Measurements from ENCODE around the gene SERPINB6. TPM values are rescaled to one million over a fixed set of nuclear protein-coding genes. Genes with fewer than 3 reads are reported as not detected.
"Not testable (repeated sequence)": the region's sequence is repeated elsewhere in the genome, so short reads cannot be mapped to it uniquely, and the experiment has no call there.

Gene SERPINB6
- total RNA-seq, 2 experiments from 2014 or later, result 55.2 to 56.0 TPM

- ATAC-seq (no peak), DNase-seq (peak; percentile 28)
- Mint-ChIP-seq H3K4me3 (no peak overlapping the region), H3K36me3 (peaks cover 22% of the 10 kb centered on the region), H3K9me3 (ENCODE audit: low read depth) (peaks cover 4% of the 10 kb centered on the region), H3K27me3 (peaks cover 30% of the 10 kb centered on the region), H3K4me1 (peaks cover 32% of the 10 kb centered on the region), H3K27ac (no peak overlapping the region)
- CTCF ChIA-PET, result interaction anchor here (0.6 to 4.2 kb wide), 10 partner anchors 9 to 217 kb away, joined by 3 to 16 read pairs (median 4); no protein-coding TSS in a partner anchor
These were observed 27.8 kb downstream of the SERPINB6 start for GRCh38 chr6:2943564-2943955.

- H3K4me3 Mint-ChIP-seq, result peak overlapping the region; percentile 23
- peaks cover 36% of the 10 kb centered on the region for H3K4me1 Mint-ChIP-seq
- H3K36me3 Mint-ChIP-seq, result peaks cover 26% of the 10 kb centered on the region
- ATAC-seq (no peak), DNase-seq (peak; percentile 36)
- CTCF ChIA-PET, result interaction anchor here (0.6 to 4.2 kb wide), 9 partner anchors 9 to 216 kb away, joined by 3 to 16 read pairs (median 4); no protein-coding TSS in a partner anchor
- H3K27ac Mint-ChIP-seq, result peak overlapping the region; percentile 64
- peaks cover 7% of the 10 kb centered on the region for H3K9me3 Mint-ChIP-seq (ENCODE audit: low read depth)
- peaks cover 30% of the 10 kb centered on the region for H3K27me3 Mint-ChIP-seq
These were observed 28.3 kb downstream of the SERPINB6 start for GRCh38 chr6:2942914-2943563.

GRCh38 chr6:2942116-2942515, 29.3 kb downstream of the SERPINB6 start:
- CTCF ChIA-PET, result interaction anchor here (0.6 to 4.2 kb wide), 5 partner anchors 10 to 96 kb away, joined by 3 to 16 read pairs (median 9); no protein-coding TSS in a partner anchor
- peaks cover 31% of the 10 kb centered on the region for H3K36me3 Mint-ChIP-seq
- not testable (repeated sequence) for H3K27ac Mint-ChIP-seq; H3K4me3 Mint-ChIP-seq; H3K9me3 Mint-ChIP-seq (ENCODE audit: low read depth); ATAC-seq
- DNase-seq, result peak; percentile 37
- H3K4me1 Mint-ChIP-seq, result peaks cover 46% of the 10 kb centered on the region
- peaks cover 30% of the 10 kb centered on the region for H3K27me3 Mint-ChIP-seq

- Mint-ChIP-seq H3K27me3 (peaks cover 30% of the 10 kb centered on the region), H3K4me3 (peak overlapping the region; percentile 9), H3K36me3 (peaks cover 42% of the 10 kb centered on the region), H3K4me1 (peaks cover 56% of the 10 kb centered on the region), H3K9me3 (ENCODE audit: low read depth) (peaks cover 12% of the 10 kb centered on the region), H3K27ac (peak overlapping the region; percentile 99)
- DNase-seq (peak; percentile 44), ATAC-seq (no peak)
- CTCF ChIA-PET, result interaction anchor here (0.9 to 4.2 kb wide), 12 partner anchors 9 to 178 kb away, joined by 3 to 16 read pairs (median 6); partner anchors contain the start of genes SERPINB1 and SERPINB6
These were observed 30.5 kb downstream of the SERPINB6 start for GRCh38 chr6:2940851-2941250.

- peaks cover 12% of the 10 kb centered on the region for H3K9me3 Mint-ChIP-seq (ENCODE audit: low read depth)
- CTCF ChIA-PET, result interaction anchor here (0.9 to 3.0 kb wide), 11 partner anchors 9 to 178 kb away, joined by 3 to 16 read pairs (median 4); partner anchors contain the start of genes SERPINB1 and SERPINB6
- DNase-seq (peak; percentile 92), ATAC-seq (peak; percentile 90)
- H3K36me3 Mint-ChIP-seq, result peaks cover 44% of the 10 kb centered on the region
- peak overlapping the region; percentile 99 for H3K27ac Mint-ChIP-seq
- peaks cover 56% of the 10 kb centered on the region for H3K4me1 Mint-ChIP-seq
- peaks cover 29% of the 10 kb centered on the region for H3K27me3 Mint-ChIP-seq
- peak overlapping the region; percentile 73 for H3K4me3 Mint-ChIP-seq
These were observed 31.1 kb downstream of the SERPINB6 start for GRCh38 chr6:2940010-2940850.

- Mint-ChIP-seq H3K27ac (peak overlapping the region; percentile 99), H3K4me3 (no peak overlapping the region), H3K27me3 (peaks cover 22% of the 10 kb centered on the region), H3K4me1 (peaks cover 56% of the 10 kb centered on the region), H3K9me3 (ENCODE audit: low read depth) (peaks cover 12% of the 10 kb centered on the region), H3K36me3 (peaks cover 43% of the 10 kb centered on the region)
- DNase-seq, result no peak
- ATAC-seq, result no peak
- CTCF ChIA-PET, result interaction anchor here (0.9 to 3.0 kb wide), 8 partner anchors 8 to 148 kb away, joined by 3 to 16 read pairs (median 6); partner anchors contain the start of genes SERPINB1 and SERPINB6
These were observed 31.9 kb downstream of the SERPINB6 start for GRCh38 chr6:2939315-2940009.

GRCh38 chr6:2938632-2939083, 32.7 kb downstream of the SERPINB6 start:
- ATAC-seq (no peak), DNase-seq (peak; percentile 36)
- Mint-ChIP-seq H3K4me3 (no peak overlapping the region), H3K9me3 (ENCODE audit: low read depth) (peaks cover 12% of the 10 kb centered on the region), H3K36me3 (peaks cover 43% of the 10 kb centered on the region), H3K27ac (peak overlapping the region; percentile 71), H3K27me3 (peaks cover 20% of the 10 kb centered on the region), H3K4me1 (peaks cover 56% of the 10 kb centered on the region)
- CTCF ChIA-PET, result interaction anchor here (0.9 to 9.9 kb wide), 3 partner anchors 52 to 93 kb away, joined by 4 to 115 read pairs (median 13); no protein-coding TSS in a partner anchor

GRCh38 chr6:2938004-2938631, 33.2 kb downstream of the SERPINB6 start:
- peaks cover 52% of the 10 kb centered on the region for H3K4me1 Mint-ChIP-seq
- DNase-seq (peak; percentile 39), ATAC-seq (no peak)
- peaks cover 14% of the 10 kb centered on the region for H3K27me3 Mint-ChIP-seq
- peaks cover 12% of the 10 kb centered on the region for H3K9me3 Mint-ChIP-seq (ENCODE audit: low read depth)
- CTCF ChIA-PET, result interaction anchor here (0.7 to 9.9 kb wide), 4 partner anchors 34 to 92 kb away, joined by 3 to 115 read pairs (median 6); partner anchors contain the start of gene SERPINB6
- H3K27ac Mint-ChIP-seq, result peak overlapping the region; percentile 94
- H3K36me3 Mint-ChIP-seq, result peaks cover 43% of the 10 kb centered on the region
- no peak overlapping the region for H3K4me3 Mint-ChIP-seq

GRCh38 chr6:2937627-2938003, 33.8 kb downstream of the SERPINB6 start:
- H3K9me3 Mint-ChIP-seq (ENCODE audit: low read depth), result peaks cover 12% of the 10 kb centered on the region
- CTCF ChIA-PET, result interaction anchor here (0.7 to 9.9 kb wide), 9 partner anchors 14 to 146 kb away, joined by 3 to 115 read pairs (median 8); partner anchors contain the start of genes SERPINB1 and SERPINB6
- H3K36me3 Mint-ChIP-seq, result peaks cover 41% of the 10 kb centered on the region
- DNase-seq (peak; percentile 38), ATAC-seq (no peak)
- peaks cover 10% of the 10 kb centered on the region for H3K27me3 Mint-ChIP-seq
- peaks cover 47% of the 10 kb centered on the region for H3K4me1 Mint-ChIP-seq
- peak overlapping the region; percentile 94 for H3K27ac Mint-ChIP-seq
- peak overlapping the region; percentile 72 for H3K4me3 Mint-ChIP-seq

- no peak overlapping the region for H3K27ac Mint-ChIP-seq
- H3K27me3 Mint-ChIP-seq, result peaks cover 3% of the 10 kb centered on the region
- ATAC-seq (no peak), DNase-seq (peak; percentile 39)
- CTCF ChIA-PET, result interaction anchor here (0.8 to 9.9 kb wide), 20 partner anchors 9 to 186 kb away, joined by 3 to 115 read pairs (median 4); partner anchors contain the start of genes MYLK4, SERPINB1 and SERPINB6
- H3K4me3 Mint-ChIP-seq, result no peak overlapping the region
- H3K4me1 Mint-ChIP-seq, result peaks cover 46% of the 10 kb centered on the region
- peaks cover 12% of the 10 kb centered on the region for H3K9me3 Mint-ChIP-seq (ENCODE audit: low read depth)
- peaks cover 38% of the 10 kb centered on the region for H3K36me3 Mint-ChIP-seq
These were observed 35.6 kb downstream of the SERPINB6 start for GRCh38 chr6:2935566-2936291.

GRCh38 chr6:2934057-2934456, 37.3 kb downstream of the SERPINB6 start:
- peaks cover 7% of the 10 kb centered on the region for H3K27me3 Mint-ChIP-seq
- CTCF ChIA-PET, result interaction anchor here (0.9 to 9.9 kb wide), 10 partner anchors 22 to 158 kb away, joined by 3 to 115 read pairs (median 4); partner anchors contain the start of gene SERPINB1
- H3K4me3 Mint-ChIP-seq, result no peak overlapping the region
- H3K27ac Mint-ChIP-seq, result no peak overlapping the region
- DNase-seq (no peak), ATAC-seq (no peak)
- peaks cover 32% of the 10 kb centered on the region for H3K36me3 Mint-ChIP-seq
- peaks cover 37% of the 10 kb centered on the region for H3K4me1 Mint-ChIP-seq
- H3K9me3 Mint-ChIP-seq (ENCODE audit: low read depth), result peaks cover 12% of the 10 kb centered on the region

All from activated CD8-positive, alpha-beta memory T cell treated with anti-CD3 and anti-CD28 coated beads, Interleukin-2, amount 10 ng/mL, durations not matched to agents 7 days and 5 days (primary cell).